KBM-7 (cell line): ENCODE data around the gene CEP68.
"Not testable (repeated sequence)": the region's sequence is repeated elsewhere in the genome, so short reads cannot be mapped to it uniquely, and the experiment has no call there.

Experiments
- DNase-seq: peaks from one replicate; pipeline ENCODE4 v3.0.0-alpha.2; 2015
- in situ Hi-C: fragments of 300-500 bp; cut with MboI; formaldehyde crosslinking; loops from 2 replicates; pipeline ENCODE4 v1.14.3; 2020; ENCODE audit warnings: low sequenced_read_pairs, low pct_unique_long_range_greater_than_20kb, mixed read lengths

CEP68 gene

GRCh38 chr2:65027616-65028244 is 28.5 kb upstream of the CEP68 start:
- in situ Hi-C loops = loop anchor here (25.0 kb wide), 2 partner anchors 415 to 690 kb away; no protein-coding TSS in a partner anchor
- no peak for DNase-seq

GRCh38 chr2:65030476-65031332 is 25.5 kb upstream of the CEP68 start:
- in situ Hi-C loops = loop anchor here (10.0 to 25.0 kb wide), 3 partner anchors 116 to 693 kb away; no protein-coding TSS in a partner anchor
- no peak for DNase-seq

GRCh38 chr2:65031341-65032018 is 24.7 kb upstream of the CEP68 start:
- DNase-seq = peak; percentile 42
- in situ Hi-C loops = loop anchor here (10.0 to 25.0 kb wide), 3 partner anchors 117 to 694 kb away; no protein-coding TSS in a partner anchor

GRCh38 chr2:65032019-65032975 is 23.9 kb upstream of the CEP68 start:
- no peak for DNase-seq
- in situ Hi-C loops = loop anchor here (10.0 to 25.0 kb wide), 3 partner anchors 117 to 695 kb away; no protein-coding TSS in a partner anchor

GRCh38 chr2:65033178-65033577 is 23.0 kb upstream of the CEP68 start:
- in situ Hi-C loops = loop anchor here (10.0 to 25.0 kb wide), 3 partner anchors 118 to 696 kb away; no protein-coding TSS in a partner anchor
- peak; percentile 84 for DNase-seq

GRCh38 chr2:65033667-65034066 is 22.5 kb upstream of the CEP68 start:
- not testable (repeated sequence) for DNase-seq
- in situ Hi-C loops = loop anchor here (10.0 to 25.0 kb wide), 3 partner anchors 119 to 696 kb away; no protein-coding TSS in a partner anchor

- in situ Hi-C loops = loop anchor here (10.0 to 25.0 kb wide), 3 partner anchors 121 to 698 kb away; no protein-coding TSS in a partner anchor
- DNase-seq = no peak
Measured at GRCh38 chr2:65035351-65035943, 20.8 kb upstream of the CEP68 start.

- in situ Hi-C loops = loop anchor here (10.0 to 25.0 kb wide), 3 partner anchors 122 to 700 kb away; no protein-coding TSS in a partner anchor
- no peak for DNase-seq
Measured at GRCh38 chr2:65037178-65037577, 19.0 kb upstream of the CEP68 start.

GRCh38 chr2:65039640-65040039 is 16.6 kb upstream of the CEP68 start:
- in situ Hi-C loops = loop anchor here (10.0 to 25.0 kb wide), 3 partner anchors 125 to 702 kb away; no protein-coding TSS in a partner anchor
- no peak for DNase-seq

GRCh38 chr2:65040400-65041261 is 15.6 kb upstream of the CEP68 start:
- in situ Hi-C loops = loop anchor here (25.0 kb wide), 2 partner anchors 428 to 703 kb away; no protein-coding TSS in a partner anchor
- peak; percentile 84 for DNase-seq

GRCh38 chr2:65043001-65043400 is 13.2 kb upstream of the CEP68 start:
- no peak for DNase-seq
- in situ Hi-C loops = loop anchor here (25.0 kb wide), 2 partner anchors 431 to 706 kb away; no protein-coding TSS in a partner anchor

GRCh38 chr2:65044097-65044735 is 12.0 kb upstream of the CEP68 start:
- no peak for DNase-seq
- in situ Hi-C loops = loop anchor here (25.0 kb wide), 2 partner anchors 432 to 707 kb away; no protein-coding TSS in a partner anchor

GRCh38 chr2:65045651-65046050 is 10.6 kb upstream of the CEP68 start:
- in situ Hi-C loops = loop anchor here (25.0 kb wide), 2 partner anchors 433 to 708 kb away; no protein-coding TSS in a partner anchor
- DNase-seq = no peak

GRCh38 chr2:65046633-65047407 is 9.4 kb upstream of the CEP68 start:
- DNase-seq = no peak
- in situ Hi-C loops = loop anchor here (25.0 kb wide), 2 partner anchors 435 to 710 kb away; no protein-coding TSS in a partner anchor

GRCh38 chr2:65049010-65049639 is 7.1 kb upstream of the CEP68 start:
- peak; percentile 50 for DNase-seq
- in situ Hi-C loops = loop anchor here (25.0 kb wide), 2 partner anchors 437 to 712 kb away; no protein-coding TSS in a partner anchor
